GM23248 (cell line): ENCODE measurements around the gene NECAB3.

Experiments used
- EZH2 ChIP-seq: fragments of 200-600 bp; sonication (generic); IDR thresholded peaks from 2 replicates; pipeline ENCODE4 v1.6.1; 2018; ENCODE audit warnings: antibody characterized with exemption, mild to moderate bottlenecking; ENCODE audit not compliant: insufficient read depth, poor library complexity, severe bottlenecking
- EZH2phosphoT487 ChIP-seq: fragments of 200-600 bp; sonication (generic); IDR thresholded peaks from 2 replicates; pipeline ENCODE4 v1.6.1; 2018; ENCODE audit warnings: antibody characterized with exemption, moderate library complexity, mild to moderate bottlenecking, low read depth; ENCODE audit not compliant: insufficient read depth

GRCh38 chr20:33658510-33658909 is 15.7 kb downstream of the NECAB3 start:
- no peak for TF ChIP-seq EZH2phosphoT487
- TF ChIP-seq EZH2, result no peak
